Measurements from ENCODE around the gene RRP12.

GRCh38 chr10:97372233-97372875 lies 28.8 kb downstream of the RRP12 start:
- TF ChIP-seq EZH2 (IDR thresholded peaks at IDR 0.05; ENCODE audit: borderline replicate concordance, low read depth, low read length, severe bottlenecking) (no peak), POLR2AphosphoS5 (IDR thresholded peaks at IDR 0.05; ENCODE audit: insufficient read depth, low read depth, low read length) (no peak), POLR2A (IDR thresholded peaks at IDR 0.05; ENCODE audit: low read depth, low read length) (no peak), MAX (IDR thresholded peaks at IDR 0.05; ENCODE audit: insufficient read depth, insufficient read length) (no peak), CTCF (IDR thresholded peaks at IDR 0.05; ENCODE audit: extremely low read depth in 1 of 2, insufficient read depth in 1 of 2, low read depth in 1 of 2, low read length in 2 of 2) (no peak)

All from endothelial cell of umbilical vein (primary cell).